Measurements from ENCODE around the gene CYB561D2. TPM values are rescaled to one million over a fixed set of nuclear protein-coding genes. Genes with fewer than 3 reads are reported as not detected.
"Not testable (repeated sequence)": the region's sequence is repeated elsewhere in the genome, so short reads cannot be mapped to it uniquely, and the experiment has no call there.

The CYB561D2 gene
- 10 to 100 TPM; 22.5 to 29.4 TPM for total RNA-seq

- Histone ChIP-seq H3K4me1 (ENCODE audit: control insufficient read depth in 1 of 2, low read depth in 2 of 2) (peaks cover 15 to 46% of the 10 kb centered on the region in 2 donors), H3K4me3 (peak within 1 kb of the TSS; percentile 79), H3K36me3 (peaks cover 37% of the 10 kb centered on the region), H3K9me3 (no peaks in the 10 kb centered on the region), H3K27me3 (replicated peaks; ENCODE audit: insufficient read depth) (no peaks in the 10 kb centered on the region), H3K27ac (peak within 1 kb of the TSS; percentile 83 to 91)
- peak; percentile 87 for DNase-seq (ENCODE audit: low spot score)
- ATAC-seq (ENCODE audit: insufficient number of reproducible peaks, low FRiP score, low read depth), result peak; percentile 77
- no peak for TF ChIP-seq CTCF (IDR thresholded peaks at IDR 0.05)
Measured at GRCh38 chr3:50350527-50351322, at the start of gene CYB561D2, which contains the start of gene NPRL2. TSS of gene CYB561D2 (plus strand) at chr3:50350862. CDS start at chr3:50351434, 572 bp downstream. TSS of gene NPRL2 (minus strand) at chr3:50350775. CDS start at chr3:50350652, 123 bp downstream.

- H3K9me3 ChIP-seq, result no peaks in the 10 kb centered on the region
- TF ChIP-seq CTCF (IDR thresholded peaks at IDR 0.05), result no peak
- H3K4me3 ChIP-seq, result no peak overlapping the region
- no peaks in the 10 kb centered on the region for H3K36me3 ChIP-seq
- no peaks in the 10 kb centered on the region for H3K27me3 ChIP-seq (replicated peaks; ENCODE audit: insufficient read depth)
- no peak for DNase-seq (ENCODE audit: low spot score)
- no peak for ATAC-seq (ENCODE audit: insufficient number of reproducible peaks, low FRiP score, low read depth)
- no peak overlapping the region for H3K27ac ChIP-seq
- H3K4me1 ChIP-seq (ENCODE audit: control insufficient read depth in 1 of 2, low read depth in 2 of 2), result peaks cover 16 to 25% of the 10 kb centered on the region in 2 donors
Measured at GRCh38 chr3:50302095-50303012, 48.3 kb upstream of the CYB561D2 start.

- Histone ChIP-seq H3K27ac (no peak within 1 kb of the TSS), H3K4me1 (ENCODE audit: control insufficient read depth in 1 of 2, low read depth in 2 of 2) (peaks cover 14 to 18% of the 10 kb centered on the region in 2 donors), H3K36me3 (no peaks in the 10 kb centered on the region), H3K9me3 (no peaks in the 10 kb centered on the region), H3K27me3 (replicated peaks; ENCODE audit: insufficient read depth) (no peaks in the 10 kb centered on the region), H3K4me3 (no peak within 1 kb of the TSS)
- DNase-seq (ENCODE audit: low spot score) (no peak), ATAC-seq (ENCODE audit: insufficient number of reproducible peaks, low FRiP score, low read depth) (no peak)
- no peak for TF ChIP-seq CTCF (IDR thresholded peaks at IDR 0.05)
Measured at GRCh38 chr3:50303013-50303815, 47.4 kb upstream of the CYB561D2 start, which contains the start of gene HYAL1. TSS of gene HYAL1 (minus strand) at chr3:50303574. CDS start at chr3:50302956, 618 bp downstream.

- no peak for ATAC-seq (ENCODE audit: insufficient number of reproducible peaks, low FRiP score, low read depth)
- Histone ChIP-seq H3K9me3 (no peaks in the 10 kb centered on the region), H3K4me1 (ENCODE audit: control insufficient read depth in 1 of 2, low read depth in 2 of 2) (peaks cover 7 to 11% of the 10 kb centered on the region in 2 donors), H3K27me3 (replicated peaks; ENCODE audit: insufficient read depth) (no peaks in the 10 kb centered on the region), H3K36me3 (no peaks in the 10 kb centered on the region), H3K27ac (no peak overlapping the region), H3K4me3 (no peak overlapping the region)
- no peak for TF ChIP-seq CTCF (IDR thresholded peaks at IDR 0.05)
- DNase-seq (ENCODE audit: low spot score), result no peak
Measured at GRCh38 chr3:50304601-50305000, 46.1 kb upstream of the CYB561D2 start.

- not testable (repeated sequence) for H3K9me3 ChIP-seq; H3K27ac ChIP-seq; H3K27me3 ChIP-seq (replicated peaks; ENCODE audit: insufficient read depth); DNase-seq (ENCODE audit: low spot score); H3K4me3 ChIP-seq; H3K36me3 ChIP-seq; H3K4me1 ChIP-seq (ENCODE audit: control insufficient read depth in 1 of 2, low read depth in 2 of 2); ATAC-seq (ENCODE audit: insufficient number of reproducible peaks, low FRiP score, low read depth)
Measured at GRCh38 chr3:50312041-50312440, 38.6 kb upstream of the CYB561D2 start.

Data from thoracic aorta (tissue), 2 donors.